Measurements from ENCODE around the gene CCDC93.

CCDC93 gene, protein sequence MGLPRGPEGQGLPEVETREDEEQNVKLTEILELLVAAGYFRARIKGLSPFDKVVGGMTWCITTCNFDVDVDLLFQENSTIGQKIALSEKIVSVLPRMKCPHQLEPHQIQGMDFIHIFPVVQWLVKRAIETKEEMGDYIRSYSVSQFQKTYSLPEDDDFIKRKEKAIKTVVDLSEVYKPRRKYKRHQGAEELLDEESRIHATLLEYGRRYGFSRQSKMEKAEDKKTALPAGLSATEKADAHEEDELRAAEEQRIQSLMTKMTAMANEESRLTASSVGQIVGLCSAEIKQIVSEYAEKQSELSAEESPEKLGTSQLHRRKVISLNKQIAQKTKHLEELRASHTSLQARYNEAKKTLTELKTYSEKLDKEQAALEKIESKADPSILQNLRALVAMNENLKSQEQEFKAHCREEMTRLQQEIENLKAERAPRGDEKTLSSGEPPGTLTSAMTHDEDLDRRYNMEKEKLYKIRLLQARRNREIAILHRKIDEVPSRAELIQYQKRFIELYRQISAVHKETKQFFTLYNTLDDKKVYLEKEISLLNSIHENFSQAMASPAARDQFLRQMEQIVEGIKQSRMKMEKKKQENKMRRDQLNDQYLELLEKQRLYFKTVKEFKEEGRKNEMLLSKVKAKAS

GRCh38 chr2:118013724-118014491 lies at the start of gene CCDC93:
TSS of gene CCDC93 (minus strand) at chr2:118014070. CDS start at chr2:118013995, 75 bp downstream.
- DNase-seq (ENCODE audit: low spot score), result peak; percentile 78

DNA sequence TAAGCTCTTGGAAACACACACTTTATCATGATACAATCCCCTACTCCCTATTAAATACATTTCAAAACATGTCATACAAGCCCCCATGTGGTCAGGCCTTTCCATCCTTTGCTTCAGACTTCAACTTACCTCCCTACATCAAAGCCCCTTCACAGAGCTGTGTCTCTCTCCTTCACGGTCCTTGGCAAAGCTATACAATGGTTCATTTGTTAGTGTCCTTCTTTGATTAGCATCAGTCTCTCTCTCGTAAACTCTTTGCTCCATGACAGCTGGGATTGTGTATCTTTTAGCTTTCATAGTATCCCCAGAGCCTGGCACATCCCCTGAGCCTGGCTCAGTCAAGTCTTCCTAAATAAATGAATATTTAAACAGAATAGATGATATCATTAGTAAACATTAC lies 48.8 kb upstream of the CCDC93 start:
- DNase-seq (ENCODE audit: low spot score), result no peak

DNA sequence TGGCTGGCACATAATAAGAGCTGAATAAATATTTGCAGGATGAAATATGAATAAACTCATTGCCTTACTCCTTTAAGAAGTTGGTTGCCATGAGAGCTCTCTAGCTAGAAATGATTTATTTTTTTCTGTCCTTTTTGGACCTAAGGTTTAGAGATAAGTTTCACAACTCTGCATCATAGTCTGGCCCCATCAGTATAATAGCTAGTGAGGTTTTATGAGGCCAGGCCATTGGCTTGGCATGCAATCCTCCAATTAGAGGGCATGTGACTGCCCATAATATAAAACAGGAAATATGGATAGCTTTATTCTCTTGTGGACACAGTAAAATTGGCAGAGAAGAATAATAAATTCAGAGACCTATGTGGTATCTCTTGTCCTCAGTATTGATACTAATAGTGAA lies 48.2 kb upstream of the CCDC93 start:
- no peak for DNase-seq (ENCODE audit: low spot score)

- no peak for DNase-seq (ENCODE audit: low spot score)
Measured at GRCh38 chr2:118061135-118061955, 47.5 kb upstream of the CCDC93 start.

GRCh38 chr2:118059919-118060478 lies 46.1 kb upstream of the CCDC93 start:
- DNase-seq (ENCODE audit: low spot score), result no peak

GRCh38 chr2:118058951-118059350 lies 45.1 kb upstream of the CCDC93 start:
- no peak for DNase-seq (ENCODE audit: low spot score)

- DNase-seq (ENCODE audit: low spot score), result no peak
Measured at GRCh38 chr2:118056801-118057200, 42.9 kb upstream of the CCDC93 start.

- DNase-seq (ENCODE audit: low spot score), result no peak
Measured at GRCh38 chr2:118056165-118056534, 42.3 kb upstream of the CCDC93 start.

GRCh38 chr2:118055512-118056164 lies 41.8 kb upstream of the CCDC93 start:
- DNase-seq (ENCODE audit: low spot score), result no peak

- DNase-seq (ENCODE audit: low spot score), result no peak
Measured at GRCh38 chr2:118054213-118055008, 40.5 kb upstream of the CCDC93 start.

GRCh38 chr2:118053681-118054080 lies 39.8 kb upstream of the CCDC93 start:
- no peak for DNase-seq (ENCODE audit: low spot score)

DNA sequence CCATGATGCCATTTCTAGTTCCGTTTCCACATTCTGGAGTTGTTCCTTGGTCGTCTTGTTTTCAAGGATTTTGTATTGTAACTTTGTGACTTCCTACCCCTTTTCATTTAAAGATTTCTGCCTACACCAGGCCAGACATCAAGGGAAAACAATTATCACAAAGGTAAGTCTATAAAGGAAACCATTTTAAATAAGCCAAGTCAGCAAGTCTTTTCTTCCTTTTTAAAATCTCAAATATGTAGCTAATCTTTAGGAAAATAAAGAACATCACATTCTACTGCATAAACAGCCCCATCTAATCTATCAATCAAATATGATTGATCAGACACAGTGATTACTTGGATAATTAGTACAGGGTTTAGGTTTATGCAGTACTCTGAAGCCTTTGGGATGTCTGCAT lies 38.6 kb upstream of the CCDC93 start:
- DNase-seq (ENCODE audit: low spot score), result no peak

- no peak for DNase-seq (ENCODE audit: low spot score)
Measured at GRCh38 chr2:118051826-118052358, 38.0 kb upstream of the CCDC93 start.

GRCh38 chr2:118050974-118051373 lies 37.1 kb upstream of the CCDC93 start:
- no peak for DNase-seq (ENCODE audit: low spot score)

DNA sequence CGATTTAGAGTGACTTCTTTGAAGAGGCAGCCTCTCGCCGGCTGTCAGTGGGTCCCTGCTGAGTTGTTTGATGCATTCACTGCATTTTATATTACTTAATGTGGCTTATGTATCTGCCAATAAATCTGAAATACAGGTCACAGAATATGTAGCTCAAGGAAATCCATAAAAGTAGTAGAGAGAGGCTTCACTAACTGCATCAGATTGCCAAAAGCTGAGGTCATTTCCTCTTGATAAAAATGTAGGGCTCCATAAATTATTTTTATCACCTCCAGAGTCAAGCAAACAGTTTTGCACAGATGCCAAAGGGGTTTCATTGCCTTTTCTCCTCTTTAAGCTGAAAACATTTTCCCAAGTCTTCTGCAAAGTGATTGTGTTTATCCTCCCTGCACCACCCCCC lies 36.5 kb upstream of the CCDC93 start:
- DNase-seq (ENCODE audit: low spot score), result peak; percentile 13

DNA sequence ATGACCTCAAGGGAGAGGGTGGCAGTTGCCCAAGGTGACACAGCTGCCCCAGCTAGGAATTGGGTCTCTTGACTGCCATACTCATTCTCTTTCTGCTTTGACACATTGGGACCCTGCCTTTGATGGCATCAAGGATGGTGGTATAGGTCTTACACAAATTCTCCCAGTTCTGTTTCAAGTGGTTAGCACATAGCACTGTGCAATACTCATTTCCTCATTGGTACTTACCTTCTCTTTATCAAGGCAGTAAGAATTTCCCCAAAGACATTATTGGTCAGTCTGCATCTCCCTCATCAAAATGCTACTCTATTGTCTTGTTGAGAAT lies 35.9 kb upstream of the CCDC93 start:
- DNase-seq (ENCODE audit: low spot score), result no peak

DNA sequence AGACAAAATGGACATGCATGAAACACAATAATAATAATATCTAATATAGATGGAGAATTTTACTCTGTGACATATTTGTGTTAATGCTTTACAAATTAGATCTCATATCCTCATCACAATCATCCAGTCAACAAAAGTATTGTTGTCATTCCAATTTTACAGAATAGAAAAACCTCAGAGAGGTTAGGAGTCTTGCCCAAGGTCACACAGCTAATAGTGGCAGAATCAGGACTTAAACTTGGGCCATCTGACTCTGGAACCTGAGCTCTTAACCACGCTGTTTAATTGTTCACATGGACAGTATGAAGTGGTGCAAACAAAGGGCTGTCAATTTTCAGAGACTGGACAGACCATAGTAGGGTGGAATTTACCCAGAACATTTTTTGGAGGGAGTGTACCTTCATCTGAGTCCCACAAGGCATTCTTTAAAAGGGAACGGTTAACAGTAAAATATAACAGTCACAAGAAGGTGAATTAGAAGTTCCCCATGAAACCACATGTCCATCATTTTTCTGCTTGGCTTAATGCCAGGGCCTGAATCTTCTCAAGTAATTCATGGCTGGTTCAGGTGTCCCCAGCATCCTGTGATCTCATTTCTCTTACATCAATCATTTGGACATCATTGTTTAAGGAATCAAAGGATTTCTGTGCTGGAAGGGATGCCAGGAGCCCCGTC lies 35.4 kb upstream of the CCDC93 start:
- no peak for DNase-seq (ENCODE audit: low spot score)

DNA sequence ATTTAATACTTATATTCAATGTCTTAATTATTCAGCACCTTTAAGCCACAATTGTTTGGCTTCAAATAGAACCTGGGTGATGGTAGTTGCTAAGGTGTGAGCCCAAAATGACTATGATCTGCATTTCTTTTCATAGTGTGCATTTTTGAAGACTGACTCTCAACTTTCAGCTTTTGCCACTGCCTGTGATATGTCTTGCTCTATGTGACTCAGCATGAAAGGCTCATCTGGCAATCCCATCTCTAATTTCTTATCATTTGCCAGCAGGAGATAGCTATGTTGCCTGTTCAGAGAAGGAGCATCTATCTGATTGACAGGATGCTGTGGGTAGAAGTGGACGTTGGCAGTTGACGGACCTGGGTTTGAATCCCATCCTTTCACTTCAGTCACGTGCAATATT lies 34.5 kb upstream of the CCDC93 start:
- no peak for DNase-seq (ENCODE audit: low spot score)

- peak; percentile 19 for DNase-seq (ENCODE audit: low spot score)
Measured at GRCh38 chr2:118047380-118047826, 33.5 kb upstream of the CCDC93 start.
